ENCODE results near the gene ALKBH5. TPM values are rescaled to one million over a fixed set of nuclear protein-coding genes. Genes with fewer than 3 reads are reported as not detected.

ALKBH5 gene
- total and polyA plus RNA-seq, 9 of the 15 experiments (the other 6 are each of a cell fraction or from before 2014, with no cell fraction given): 11.4 to 70.0 (median 47.4) TPM

GRCh38 chr17:18231164-18231563, 47.5 kb downstream of the ALKBH5 start:
- POLR2A ChIA-PET: interaction anchor here (0.8 to 1.1 kb wide), 2 partner anchors 15 to 28 kb away, joined by 3 to 4 read pairs; partner anchors contain the start of gene FLII
- Histone ChIP-seq H3K27ac (ENCODE audit: extremely low read depth, low read depth, low read length) (no peak overlapping the region), H3K4me2 (ENCODE audit: insufficient read depth, low read length) (no peak overlapping the region), H2AFZ (ENCODE audit: low read depth, low read length) (no peak overlapping the region), H3K9ac (ENCODE audit: insufficient read depth in 1 of 2, low read depth in 2 of 2, low read length in 2 of 2) (peak overlapping the region in 1 of 2 experiments; percentile 17; a peak in 1 of 4 replicates), H3K9me3 (replicated peaks; ENCODE audit: control insufficient read depth, insufficient read depth, low read depth, low read length) (no peaks in the 10 kb centered on the region), H3K4me1 (replicated peaks in 1 of 2; ENCODE audit: control insufficient read depth in 2 of 2, insufficient read depth in 2 of 2, low read length in 2 of 2) (peaks cover 0 to 35% of the 10 kb centered on the region in 2 experiments; a peak in 3 of 5 replicates), H3K36me3 (ENCODE audit: control insufficient read depth, insufficient read depth, low read length) (no peaks in the 10 kb centered on the region), H4K20me1 (replicated peaks; ENCODE audit: control insufficient read depth, insufficient read depth, low read length) (no peaks in the 10 kb centered on the region), H3K79me2 (ENCODE audit: control insufficient read depth, insufficient read depth, low read length) (peaks cover 4% of the 10 kb centered on the region; the same call in 2 of the 3 replicates), H3K9me1 (ENCODE audit: control insufficient read depth, insufficient read depth, low read length) (no peaks in the 10 kb centered on the region), H3K27me3 (ENCODE audit: control insufficient read depth in 2 of 2, insufficient read depth in 2 of 2, low read length in 2 of 2) (no peaks in the 10 kb centered on the region), H3K4me3 (no peak overlapping the region)
- DNase-seq (ENCODE audit: extremely low read depth in 1 of 4, low spot score in 3 of 4) (no peak), ATAC-seq (no peak), FAIRE-seq (no peak)
- TF ChIP-seq RFX1 (IDR thresholded peaks at IDR 0.05) (peak; percentile 36; the same call in 1 of the 2 replicates), TCFL5 (CRISPR knock-in tag; conservative IDR thresholded peaks at IDR 0.05) (no peak)
- WGBS (ENCODE audit: insufficient coverage, low coverage, missing lambda C conversion rate): 54% methylated on average over 7 of the region's 9 CpGs
- intact Hi-C loops (cut with micrococcal nuclease): no loop called here
- CTCF ChIA-PET (ENCODE audit: low intra/inter-chr PET ratio): interaction anchor here (1.2 kb wide), 1 partner anchor 91 kb away, joined by 4 read pairs; no protein-coding TSS in a partner anchor
- in situ Hi-C loops (cut with MboI): no loop called here
- BruUV-seq (replicated peaks): no TSS peak

GRCh38 chr17:18233803-18234518, 50.3 kb downstream of the ALKBH5 start:
- BruUV-seq (replicated peaks): no TSS peak
- WGBS (ENCODE audit: insufficient coverage, low coverage, missing lambda C conversion rate): 62% methylated on average over 16 of the region's 22 CpGs
- no peak for FAIRE-seq
- TF ChIP-seq POLR2B (IDR thresholded peaks at IDR 0.05; ENCODE audit: low read depth, partially characterized antibody) (no peak), ZNF778 (CRISPR knock-in tag; IDR thresholded peaks at IDR 0.05) (no peak), PML (IDR thresholded peaks at IDR 0.05; ENCODE audit: low read length) (no peak), CBX1 (IDR thresholded peaks at IDR 0.05; ENCODE audit: low read depth) (no peak), SP2 (IDR thresholded peaks at IDR 0.05; ENCODE audit: extremely low read depth, low read depth, low read length, poor library complexity, severe bottlenecking) (no peak), STAT5A (IDR thresholded peaks at IDR 0.05; ENCODE audit: borderline replicate concordance, low read length) (no peak), NFIX (CRISPR knock-in tag; IDR thresholded peaks at IDR 0.05; ENCODE audit: low read depth) (no peak), NFATC3 (IDR thresholded peaks at IDR 0.05) (no peak), HMGN3 (IDR thresholded peaks at IDR 0.05; ENCODE audit: borderline replicate concordance, extremely low read depth, insufficient read length, low read depth, low read length) (no peak), ADNP (tag; IDR thresholded peaks at IDR 0.05) (no peak), NONO (IDR thresholded peaks at IDR 0.05; ENCODE audit: low read depth in 2 of 2, low read length in 1 of 2) (no peak), MIER1 (IDR thresholded peaks at IDR 0.05; ENCODE audit: low read depth) (no peak), E2F5 (CRISPR knock-in tag; IDR thresholded peaks at IDR 0.05) (no peak), MEIS2 (IDR thresholded peaks at IDR 0.05; ENCODE audit: partially characterized antibody) (no peak)
- no peak for ATAC-seq
- POLR2A ChIA-PET: no interaction called here
- Histone ChIP-seq H3K9me1 (ENCODE audit: control insufficient read depth, insufficient read depth, low read length) (no peaks in the 10 kb centered on the region), H4K20me1 (replicated peaks; ENCODE audit: control insufficient read depth, insufficient read depth, low read length) (no peaks in the 10 kb centered on the region), H2AFZ (ENCODE audit: low read depth, low read length) (no peak overlapping the region), H3K27ac (ENCODE audit: extremely low read depth, low read depth, low read length) (no peak overlapping the region), H3K9me3 (replicated peaks; ENCODE audit: control insufficient read depth, insufficient read depth, low read depth, low read length) (no peaks in the 10 kb centered on the region), H3K9ac (ENCODE audit: insufficient read depth in 1 of 2, low read depth in 2 of 2, low read length in 2 of 2) (peak overlapping the region in 1 of 2 experiments; percentile 26; a peak in 1 of 4 replicates), H3K36me3 (ENCODE audit: control insufficient read depth, insufficient read depth, low read length) (no peaks in the 10 kb centered on the region), H3K4me3 (no peak overlapping the region), H3K4me2 (ENCODE audit: insufficient read depth, low read length) (no peak overlapping the region), H3K79me2 (ENCODE audit: control insufficient read depth, insufficient read depth, low read length) (no peaks in the 10 kb centered on the region), H3K27me3 (ENCODE audit: control insufficient read depth in 2 of 2, insufficient read depth in 2 of 2, low read length in 2 of 2) (no peaks in the 10 kb centered on the region), H3K4me1 (replicated peaks in 1 of 2; ENCODE audit: control insufficient read depth in 2 of 2, insufficient read depth in 2 of 2, low read length in 2 of 2) (peaks cover 0 to 31% of the 10 kb centered on the region in 2 experiments; a peak in 2 of 5 replicates)
- CTCF ChIA-PET (ENCODE audit: low intra/inter-chr PET ratio): no interaction called here
- in situ Hi-C loops (cut with MboI) (no loop called here), intact Hi-C loops (cut with micrococcal nuclease) (no loop called here)
- DNase-seq (ENCODE audit: extremely low read depth in 1 of 4, low spot score in 3 of 4): no peak
